ENCODE results near the gene SLN. TPM values are rescaled to one million over a fixed set of nuclear protein-coding genes. Genes with fewer than 3 reads are reported as not detected.

The SLN gene
- total and polyA plus RNA-seq, 9 of the 15 experiments (the other 6 are each of a cell fraction or from before 2014, with no cell fraction given) = not detected

- no peak for TF ChIP-seq USF1 (CRISPR knock-in tag; IDR thresholded peaks at IDR 0.05)
- no peak for TF ChIP-seq ETV1 (tag; conservative IDR thresholded peaks at IDR 0.05; ENCODE audit: low read depth)
- no peak for TF ChIP-seq ZZZ3 (IDR thresholded peaks at IDR 0.05)
- TF ChIP-seq RAD21 (CRISPR knock-in tag; conservative IDR thresholded peaks at IDR 0.05 in 1 of 2, IDR thresholded peaks at IDR 0.05 in 1 of 2) = peak; percentile 59 to 90
- no peak for TF ChIP-seq SMAD4 (CRISPR knock-in tag; conservative IDR thresholded peaks at IDR 0.05)
- no peak for TF ChIP-seq ZNF134 (CRISPR knock-in tag; conservative IDR thresholded peaks at IDR 0.05)
- no peak for TF ChIP-seq ATF2 (CRISPR knock-in tag; IDR thresholded peaks at IDR 0.05)
- TF ChIP-seq FOXM1 (IDR thresholded peaks at IDR 0.05; ENCODE audit: low read depth) = no peak
- TF ChIP-seq FOXM1 (CRISPR knock-in tag; IDR thresholded peaks at IDR 0.05; ENCODE audit: low read depth) = no peak
- no peak for TF ChIP-seq CHD4 (IDR thresholded peaks at IDR 0.05; ENCODE audit: insufficient read depth, insufficient replicate concordance, low read depth, low read length, poor library complexity, severe bottlenecking)
- TF ChIP-seq NFATC3 (IDR thresholded peaks at IDR 0.05) = no peak
- TF ChIP-seq PRPF4 (IDR thresholded peaks at IDR 0.05; ENCODE audit: insufficient read depth, low read depth, low read length, poor library complexity, severe bottlenecking) = no peak
- TF ChIP-seq HNRNPUL1 (IDR thresholded peaks at IDR 0.05; ENCODE audit: low read length) = no peak
- TF ChIP-seq YBX1 (IDR thresholded peaks at IDR 0.05) = no peak
- no peak for TF ChIP-seq BRD9 (IDR thresholded peaks at IDR 0.05; ENCODE audit: low read depth, partially characterized antibody)
- no peak for TF ChIP-seq ZNF511 (CRISPR knock-in tag; IDR thresholded peaks at IDR 0.05)
- no peak for TF ChIP-seq EP300 (IDR thresholded peaks at IDR 0.05; ENCODE audit: low read length)
- TF ChIP-seq SETDB1 (IDR thresholded peaks at IDR 0.05; ENCODE audit: low read length) = no peak
- TF ChIP-seq TAF1 (IDR thresholded peaks at IDR 0.05; ENCODE audit: control insufficient read depth, extremely low read depth, insufficient read depth, low read length, severe bottlenecking) = no peak
- peak; percentile 66 for TF ChIP-seq SMC3 (conservative IDR thresholded peaks at IDR 0.05; ENCODE audit: insufficient read depth, low read depth, low read length)
- TF ChIP-seq FOXJ2 (tag; IDR thresholded peaks at IDR 0.05) = no peak
- TF ChIP-seq SIX5 (IDR thresholded peaks at IDR 0.05; ENCODE audit: borderline replicate concordance in 1 of 2, insufficient read depth in 1 of 2, low read depth in 1 of 2, low read length in 2 of 2) = no peak
- TF ChIP-seq RUNX1 (IDR thresholded peaks at IDR 0.05; ENCODE audit: low read depth) = no peak
- TF ChIP-seq ZNF324 (CRISPR knock-in tag; IDR thresholded peaks at IDR 0.05) = no peak
- TF ChIP-seq HES1 (IDR thresholded peaks at IDR 0.05; ENCODE audit: low read depth) = no peak
- TF ChIP-seq NR1H2 (CRISPR knock-in tag; IDR thresholded peaks at IDR 0.05) = no peak
- TF ChIP-seq MEF2A (IDR thresholded peaks at IDR 0.05; ENCODE audit: control insufficient read depth, low read depth, low read length) = no peak
These were observed 29.4 kb upstream of the SLN start (continued) for GRCh38 chr11:107741044-107741823.
